GM15510 (cell line): Measurements from ENCODE around the gene COPG1.
A peak's percentile ranks its signal among the peaks of the same experiment; 100 is the strongest.

ENCODE experiments used
- POLR2A ChIP-seq: IDR thresholded peaks from 3 replicates; pipeline ENCODE4 v1.6.1; 2011; ENCODE audit warnings: borderline replicate concordance; ENCODE audit not compliant: insufficient read length; ENCODE audit errors: extremely low read depth

The COPG1 gene

GRCh38 chr3:129313415-129313664 lies 63.9 kb downstream of the COPG1 start:
- no peak for TF ChIP-seq POLR2A

GRCh38 chr3:129313665-129314385 lies 64.4 kb downstream of the COPG1 start:
- TF ChIP-seq POLR2A: peak; percentile 9

GRCh38 chr3:129314386-129315222 lies 65.2 kb downstream of the COPG1 start:
- peak; percentile 43 for TF ChIP-seq POLR2A

GRCh38 chr3:129315223-129315997 lies 66.0 kb downstream of the COPG1 start:
- TF ChIP-seq POLR2A: no peak

GRCh38 chr3:129315998-129316247 lies 66.5 kb downstream of the COPG1 start:
- peak; percentile 98 for TF ChIP-seq POLR2A

- no peak for TF ChIP-seq POLR2A
These were observed 67.0 kb downstream of the COPG1 start for GRCh38 chr3:129316248-129317013.

- no peak for TF ChIP-seq POLR2A
These were observed 67.8 kb downstream of the COPG1 start for GRCh38 chr3:129317014-129317771.

GRCh38 chr3:129317848-129318247 lies 68.4 kb downstream of the COPG1 start:
- TF ChIP-seq POLR2A: no peak

GRCh38 chr3:129318921-129319320 lies 69.5 kb downstream of the COPG1 start:
- TF ChIP-seq POLR2A: no peak

- no peak for TF ChIP-seq POLR2A
These were observed 70.9 kb downstream of the COPG1 start for GRCh38 chr3:129320261-129320660.

- TF ChIP-seq POLR2A: no peak
These were observed 71.5 kb downstream of the COPG1 start for GRCh38 chr3:129320825-129321487.

GRCh38 chr3:129321887-129322286 lies 72.5 kb downstream of the COPG1 start:
- no peak for TF ChIP-seq POLR2A

- TF ChIP-seq POLR2A: no peak
These were observed 74.4 kb downstream of the COPG1 start for GRCh38 chr3:129323651-129324294.

GRCh38 chr3:129324855-129325254 lies 75.4 kb downstream of the COPG1 start:
- TF ChIP-seq POLR2A: no peak

GRCh38 chr3:129325383-129325782 lies 76.0 kb downstream of the COPG1 start:
- TF ChIP-seq POLR2A: no peak
